Measurements from ENCODE around the gene PACSIN1.

PACSIN1 gene

GRCh38 chr6:34514593-34515472 is 49.0 kb downstream of the PACSIN1 start:
- DNase-seq (ENCODE audit: low read depth), result no peak

- no peak for DNase-seq (ENCODE audit: low read depth)
Measured at GRCh38 chr6:34515473-34516387, 49.9 kb downstream of the PACSIN1 start.

GRCh38 chr6:34516391-34517324 is 50.8 kb downstream of the PACSIN1 start:
- no peak for DNase-seq (ENCODE audit: low read depth)

GRCh38 chr6:34517461-34517881 is 51.6 kb downstream of the PACSIN1 start:
- DNase-seq (ENCODE audit: low read depth), result no peak

DNA sequence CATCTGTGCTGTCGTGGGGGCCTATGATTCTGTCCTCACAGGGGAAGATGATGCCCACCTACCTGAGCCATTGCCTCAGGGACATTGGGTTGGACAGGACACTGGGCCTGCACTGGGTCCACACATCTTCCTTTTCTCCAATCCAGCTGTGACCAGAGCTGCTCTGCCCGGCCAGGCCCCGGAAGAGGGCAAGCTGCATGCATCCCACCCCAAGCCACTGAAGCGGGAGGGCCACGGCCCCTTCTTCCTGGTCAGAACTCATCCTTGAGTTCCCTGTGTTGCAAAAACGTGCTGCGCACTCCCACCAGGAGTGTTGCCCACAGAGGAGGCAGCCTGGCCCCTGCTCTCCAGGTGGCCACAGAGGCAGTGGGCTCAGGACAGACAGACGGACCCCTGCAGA is 52.1 kb downstream of the PACSIN1 start:
- no peak for DNase-seq (ENCODE audit: low read depth)

- no peak for DNase-seq (ENCODE audit: low read depth)
Measured at GRCh38 chr6:34518669-34519365, 52.9 kb downstream of the PACSIN1 start.

DNA sequence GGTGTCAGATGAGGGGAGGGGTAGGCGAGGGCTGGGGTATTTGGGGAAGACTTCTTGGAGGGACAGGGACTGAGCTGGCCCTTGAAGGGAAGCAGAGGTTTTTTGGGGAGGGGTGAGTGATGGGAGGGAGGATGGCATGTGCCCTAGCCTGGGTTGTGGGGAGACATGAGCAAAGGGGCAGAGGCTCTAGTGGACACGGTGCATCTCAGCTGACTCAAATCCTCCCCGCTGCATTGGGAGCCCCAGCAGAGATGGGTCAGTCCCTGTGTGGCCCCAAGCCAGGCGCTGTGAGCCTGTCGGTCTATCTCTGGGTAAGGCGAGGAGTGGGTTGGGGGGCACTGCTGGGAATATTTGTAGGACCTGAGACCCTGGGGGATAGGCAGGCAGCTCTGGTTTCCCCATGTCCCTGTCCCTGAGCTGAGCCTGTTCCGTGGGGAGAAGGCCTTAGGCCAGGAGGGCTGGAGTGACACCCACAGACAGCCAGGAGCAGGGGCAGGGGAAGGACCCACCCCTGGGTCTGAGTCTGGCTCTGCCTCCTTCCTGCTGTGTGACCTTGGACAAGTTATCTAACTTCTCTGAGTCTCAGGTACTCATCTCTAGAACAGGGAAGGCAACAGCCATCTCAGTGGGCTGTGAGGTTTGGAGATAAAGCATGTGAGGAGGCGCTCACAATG is 54.2 kb downstream of the PACSIN1 start:
- no peak for DNase-seq (ENCODE audit: low read depth)

- no peak for DNase-seq (ENCODE audit: low read depth)
Measured at GRCh38 chr6:34520645-34521462, 55.0 kb downstream of the PACSIN1 start.

GRCh38 chr6:34521463-34522285 is 55.8 kb downstream of the PACSIN1 start:
- DNase-seq (ENCODE audit: low read depth), result no peak

DNA sequence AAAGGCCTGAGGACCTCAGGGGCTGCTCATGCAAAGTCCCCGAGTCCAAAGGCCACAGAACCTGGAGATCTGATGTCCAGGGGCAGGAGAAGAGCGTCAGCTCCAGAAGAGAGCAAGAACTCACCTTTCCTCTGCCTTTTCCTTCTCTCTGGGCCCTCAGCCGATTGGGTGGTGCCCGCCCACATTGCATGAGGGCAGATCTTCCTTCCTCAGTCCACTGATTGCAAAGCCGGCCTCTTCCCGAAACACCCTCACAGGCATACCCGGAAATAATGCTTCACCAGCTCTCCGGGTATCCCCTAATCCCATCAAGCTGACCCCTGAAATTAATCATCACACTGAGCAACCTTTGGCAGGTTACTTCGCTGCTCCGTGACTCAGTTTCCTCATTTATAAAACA is 56.9 kb downstream of the PACSIN1 start:
- no peak for DNase-seq (ENCODE audit: low read depth)

DNA sequence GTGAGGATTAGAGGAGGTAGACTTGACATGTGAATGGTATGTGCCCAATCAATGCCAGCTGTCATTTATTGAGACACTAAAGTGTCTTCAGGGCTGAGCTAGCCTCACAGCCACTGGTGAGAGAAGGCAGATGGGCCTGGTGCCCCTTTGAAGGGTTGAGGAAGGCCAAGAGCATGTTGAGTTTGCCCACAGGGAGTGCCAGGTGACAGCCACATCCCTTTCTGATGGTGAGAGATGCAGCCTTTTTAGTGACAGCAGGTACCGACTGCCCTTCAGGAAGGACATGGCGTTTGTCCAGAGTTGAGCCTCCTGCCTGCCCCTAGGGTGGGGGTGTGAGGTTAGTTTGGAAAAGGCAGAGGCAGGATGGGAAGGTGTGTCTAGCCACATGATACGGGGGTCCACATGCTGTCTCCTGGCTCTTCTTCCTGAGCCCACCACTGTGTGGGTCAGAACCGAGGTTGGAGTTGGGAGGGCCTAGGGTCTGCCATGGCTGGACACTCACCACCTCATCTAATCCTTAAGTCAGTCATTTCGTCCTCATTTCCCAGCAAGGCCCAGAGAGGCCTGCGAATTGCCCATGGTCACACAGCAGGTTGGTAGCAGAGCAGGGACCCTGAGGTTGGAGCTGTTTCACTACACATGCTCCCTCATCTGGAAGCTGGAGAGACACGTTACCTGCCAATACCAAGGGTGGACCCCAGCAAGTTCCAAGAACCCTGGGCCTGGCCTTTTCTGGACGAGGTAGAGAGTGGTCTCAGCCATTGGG is 57.7 kb downstream of the PACSIN1 start:
- DNase-seq (ENCODE audit: low read depth), result no peak

- no peak for DNase-seq (ENCODE audit: low read depth)
Measured at GRCh38 chr6:34524499-34524898, 58.6 kb downstream of the PACSIN1 start.

DNA sequence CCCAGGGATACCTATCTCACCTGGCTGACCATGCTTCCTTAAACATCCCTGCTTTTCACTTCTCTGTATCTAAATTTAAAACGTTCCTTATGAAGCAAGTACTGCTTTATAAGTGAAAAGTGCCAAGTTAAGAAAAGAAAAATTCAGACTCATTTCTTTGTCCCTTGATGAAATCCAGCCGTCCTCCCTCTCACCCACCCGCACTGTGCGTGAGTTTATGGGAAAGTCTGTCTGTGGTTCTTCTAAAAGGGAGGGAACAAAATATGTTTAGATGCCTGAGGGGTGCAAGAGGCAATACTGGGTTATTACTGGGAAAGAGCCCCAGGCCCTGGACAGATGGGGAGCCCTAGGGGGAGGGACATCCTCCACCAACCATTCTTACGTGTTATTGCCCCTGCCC is 59.1 kb downstream of the PACSIN1 start:
- DNase-seq (ENCODE audit: low read depth), result no peak

DNA sequence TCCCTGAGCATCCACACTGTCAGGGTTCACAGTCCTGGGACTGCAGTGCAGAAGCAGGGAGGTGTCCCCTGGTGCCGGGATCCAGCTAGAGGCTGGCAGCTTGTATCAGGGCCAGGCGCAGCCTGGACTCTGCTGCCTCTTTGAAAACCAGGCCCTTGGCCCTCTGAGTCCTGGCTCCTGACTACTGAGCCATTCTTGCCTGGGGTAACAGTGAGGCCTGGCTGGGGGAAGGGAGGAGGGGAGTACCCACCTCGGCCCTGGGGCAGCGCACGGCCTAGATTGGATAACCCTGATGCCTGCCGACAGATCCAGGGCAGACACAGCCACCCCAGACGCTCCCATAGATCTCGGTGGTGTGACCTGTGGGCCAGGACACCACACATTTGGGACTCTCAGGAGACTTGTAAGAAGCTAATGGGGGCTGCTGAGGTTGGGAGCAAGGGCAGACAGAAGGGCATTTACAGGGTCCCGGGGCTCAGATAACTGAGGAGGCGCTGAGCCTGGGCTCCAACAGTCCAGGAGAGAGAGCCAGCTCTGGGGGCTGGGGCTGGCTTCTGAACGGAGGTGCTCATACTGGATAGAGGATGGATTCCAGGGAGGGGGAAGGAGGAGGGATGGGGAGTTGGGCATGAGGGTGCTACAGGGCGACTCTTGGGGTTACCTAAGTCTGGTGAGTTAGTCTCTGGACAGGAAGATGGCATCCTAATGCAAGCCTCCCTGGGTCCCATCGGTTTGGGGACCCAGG is 59.7 kb downstream of the PACSIN1 start:
- no peak for DNase-seq (ENCODE audit: low read depth)

- DNase-seq (ENCODE audit: low read depth), result no peak
Measured at GRCh38 chr6:34526241-34526972, 60.5 kb downstream of the PACSIN1 start.

- DNase-seq (ENCODE audit: low read depth), result peak; percentile 94
Measured at GRCh38 chr6:34526992-34527728, 61.3 kb downstream of the PACSIN1 start.

Data from activated T-helper 1 cell treated with Interleukin-2 at 50 U/mL for 16 hours (primary cell).